Measurements from ENCODE around the gene SP100.
A peak's percentile ranks its signal among the peaks of the same experiment; 100 is the strongest.

Gene SP100

DNA sequence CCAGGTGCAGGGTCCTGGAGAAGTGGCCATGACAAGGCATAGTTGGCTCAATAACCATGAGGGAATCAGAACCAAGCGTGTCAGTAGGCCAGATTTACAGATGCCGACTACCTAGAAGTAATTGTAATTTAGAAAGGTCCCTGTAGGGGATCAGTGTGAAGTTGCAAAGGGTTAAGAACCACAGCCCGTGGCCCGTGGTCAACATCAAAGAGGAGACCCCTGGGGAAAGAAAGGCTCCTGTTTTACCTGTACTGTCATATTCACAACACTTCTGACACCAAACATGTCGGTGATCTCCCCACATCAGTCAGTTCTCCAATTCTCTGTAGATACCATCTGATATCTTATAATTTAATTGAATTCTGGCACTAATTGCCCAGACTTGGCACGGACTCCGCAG lies 31.0 kb downstream of the SP100 start:
- no peak for DNase-seq (ENCODE audit: extremely low read depth, insufficient read length)
- no peak overlapping the region for H3K4me3 ChIP-seq (replicated peaks; ENCODE audit: low read depth, low read length)
- H3K36me3 ChIP-seq (ENCODE audit: control insufficient read depth, insufficient read depth, low read length): peaks cover 25% of the 10 kb centered on the region
- TF ChIP-seq, protein P1, sequence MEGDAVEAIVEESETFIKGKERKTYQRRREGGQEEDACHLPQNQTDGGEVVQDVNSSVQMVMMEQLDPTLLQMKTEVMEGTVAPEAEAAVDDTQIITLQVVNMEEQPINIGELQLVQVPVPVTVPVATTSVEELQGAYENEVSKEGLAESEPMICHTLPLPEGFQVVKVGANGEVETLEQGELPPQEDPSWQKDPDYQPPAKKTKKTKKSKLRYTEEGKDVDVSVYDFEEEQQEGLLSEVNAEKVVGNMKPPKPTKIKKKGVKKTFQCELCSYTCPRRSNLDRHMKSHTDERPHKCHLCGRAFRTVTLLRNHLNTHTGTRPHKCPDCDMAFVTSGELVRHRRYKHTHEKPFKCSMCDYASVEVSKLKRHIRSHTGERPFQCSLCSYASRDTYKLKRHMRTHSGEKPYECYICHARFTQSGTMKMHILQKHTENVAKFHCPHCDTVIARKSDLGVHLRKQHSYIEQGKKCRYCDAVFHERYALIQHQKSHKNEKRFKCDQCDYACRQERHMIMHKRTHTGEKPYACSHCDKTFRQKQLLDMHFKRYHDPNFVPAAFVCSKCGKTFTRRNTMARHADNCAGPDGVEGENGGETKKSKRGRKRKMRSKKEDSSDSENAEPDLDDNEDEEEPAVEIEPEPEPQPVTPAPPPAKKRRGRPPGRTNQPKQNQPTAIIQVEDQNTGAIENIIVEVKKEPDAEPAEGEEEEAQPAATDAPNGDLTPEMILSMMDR (IDR thresholded peaks at IDR 0.05; ENCODE audit: insufficient read depth, low read length, poor library complexity, severe bottlenecking): no peak
- H3K27me3 ChIP-seq (replicated peaks; ENCODE audit: control insufficient read depth, insufficient read depth, low read length): no peaks in the 10 kb centered on the region

DNA sequence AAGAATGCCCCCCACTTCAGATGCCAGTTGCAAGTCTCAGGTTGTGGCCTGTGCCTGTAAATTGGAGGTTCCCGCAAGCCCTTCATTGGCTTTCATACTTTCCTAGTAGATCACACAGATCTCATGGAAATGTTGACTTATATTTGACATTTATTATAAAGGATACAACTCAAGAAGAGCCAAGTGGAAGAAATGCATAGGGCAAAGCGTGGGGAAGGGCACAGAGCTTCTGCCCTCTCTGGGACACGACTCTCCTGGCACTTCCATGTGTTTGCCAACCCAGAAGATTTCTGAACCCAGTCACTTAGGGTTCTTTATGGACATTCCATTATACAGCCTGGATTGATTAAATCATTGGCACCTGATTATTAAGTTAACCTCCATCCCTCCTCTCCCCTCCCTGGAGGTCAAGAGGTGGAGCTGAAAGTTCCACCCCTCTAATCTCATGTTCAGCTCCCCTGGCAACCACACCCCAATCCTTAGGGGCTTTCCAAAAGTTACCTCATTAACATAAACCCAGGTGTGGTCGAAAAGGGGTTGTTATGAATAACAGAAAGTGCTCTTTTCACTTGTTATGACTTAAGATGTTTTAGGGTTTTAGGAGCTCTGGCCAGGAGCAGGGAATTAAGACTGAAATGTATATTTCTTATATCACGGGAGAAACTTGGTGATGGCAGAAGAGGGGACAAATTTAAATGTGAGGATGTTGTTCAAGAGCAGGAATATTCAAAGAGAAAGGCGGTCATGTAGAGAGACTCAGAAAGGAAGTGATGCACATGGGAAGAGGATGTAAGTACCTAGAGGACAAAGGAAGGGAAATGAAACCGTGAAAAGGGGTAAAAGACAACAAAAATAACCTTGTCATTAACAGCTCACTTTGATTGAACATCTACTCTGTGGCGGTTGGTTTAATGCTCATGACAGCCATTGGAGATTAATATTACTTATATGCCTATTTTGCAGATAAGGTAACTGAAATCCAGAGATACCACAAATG lies 31.8 kb downstream of the SP100 start:
- peak; percentile 75 for DNase-seq (ENCODE audit: extremely low read depth, insufficient read length)
- Histone ChIP-seq H3K36me3 (ENCODE audit: control insufficient read depth, insufficient read depth, low read length) (peaks cover 25% of the 10 kb centered on the region), H3K27me3 (replicated peaks; ENCODE audit: control insufficient read depth, insufficient read depth, low read length) (no peaks in the 10 kb centered on the region), H3K4me3 (replicated peaks; ENCODE audit: low read depth, low read length) (no peak overlapping the region; the same call in 1 of the 2 replicates)
- TF ChIP-seq, protein P1 (IDR thresholded peaks at IDR 0.05; ENCODE audit: insufficient read depth, low read length, poor library complexity, severe bottlenecking): no peak

DNA sequence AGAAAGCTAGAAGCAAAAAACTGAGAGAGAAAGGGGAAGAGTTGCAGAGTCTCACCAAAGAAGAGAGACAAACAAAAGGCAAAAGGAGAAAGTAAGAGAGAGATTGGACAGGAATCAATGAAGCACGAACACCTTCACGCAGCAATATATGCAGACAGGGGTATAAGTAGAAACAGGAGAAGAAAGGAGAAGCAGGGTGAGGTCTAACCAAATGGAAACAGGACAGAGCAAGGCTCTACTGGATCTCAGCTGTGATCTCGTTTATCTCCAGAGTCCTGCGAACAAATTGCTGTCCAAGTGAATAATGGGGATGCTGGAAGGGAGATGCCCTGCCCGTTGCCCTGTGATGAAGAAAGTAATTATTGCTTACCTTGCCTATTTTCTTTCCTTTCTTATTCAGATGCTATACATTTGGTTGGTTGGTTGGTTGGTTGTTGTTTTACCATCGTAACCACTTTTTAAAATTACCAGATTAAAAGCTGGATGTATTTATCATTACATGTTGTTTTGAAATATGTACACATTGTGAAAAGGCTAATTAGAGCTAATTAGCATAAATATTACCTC lies 34.0 kb downstream of the SP100 start:
- no peak for DNase-seq (ENCODE audit: extremely low read depth, insufficient read length)
- H3K36me3 ChIP-seq (ENCODE audit: control insufficient read depth, insufficient read depth, low read length): peaks cover 24% of the 10 kb centered on the region
- H3K4me3 ChIP-seq (replicated peaks; ENCODE audit: low read depth, low read length): no peak overlapping the region
- TF ChIP-seq, protein P1 (IDR thresholded peaks at IDR 0.05; ENCODE audit: insufficient read depth, low read length, poor library complexity, severe bottlenecking): no peak
- no peaks in the 10 kb centered on the region for H3K27me3 ChIP-seq (replicated peaks; ENCODE audit: control insufficient read depth, insufficient read depth, low read length)

DNA sequence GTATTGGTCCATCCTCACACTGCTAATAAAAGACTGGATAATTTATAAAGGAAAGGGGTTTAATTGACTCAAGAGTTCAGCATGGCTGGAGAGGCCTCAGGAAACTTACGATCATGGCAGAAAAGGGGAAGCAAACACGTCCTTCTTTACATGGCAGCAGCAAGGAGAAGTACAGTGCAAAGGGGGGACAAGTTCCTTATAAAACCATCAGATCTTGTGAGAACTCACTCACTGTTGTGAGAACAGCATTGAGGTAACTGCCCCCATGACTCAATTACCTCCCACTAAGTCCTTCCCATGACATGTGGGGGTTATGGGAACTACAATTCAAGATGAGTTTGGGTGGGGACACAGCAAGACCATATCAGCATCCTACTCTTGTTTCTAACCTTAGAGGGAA lies 37.0 kb downstream of the SP100 start:
- no peak for DNase-seq (ENCODE audit: extremely low read depth, insufficient read length)
- Histone ChIP-seq H3K4me3 (replicated peaks; ENCODE audit: low read depth, low read length) (no peak overlapping the region), H3K36me3 (ENCODE audit: control insufficient read depth, insufficient read depth, low read length) (peaks cover 27% of the 10 kb centered on the region), H3K27me3 (replicated peaks; ENCODE audit: control insufficient read depth, insufficient read depth, low read length) (no peaks in the 10 kb centered on the region)
- TF ChIP-seq, protein P1 (IDR thresholded peaks at IDR 0.05; ENCODE audit: insufficient read depth, low read length, poor library complexity, severe bottlenecking): no peak

DNA sequence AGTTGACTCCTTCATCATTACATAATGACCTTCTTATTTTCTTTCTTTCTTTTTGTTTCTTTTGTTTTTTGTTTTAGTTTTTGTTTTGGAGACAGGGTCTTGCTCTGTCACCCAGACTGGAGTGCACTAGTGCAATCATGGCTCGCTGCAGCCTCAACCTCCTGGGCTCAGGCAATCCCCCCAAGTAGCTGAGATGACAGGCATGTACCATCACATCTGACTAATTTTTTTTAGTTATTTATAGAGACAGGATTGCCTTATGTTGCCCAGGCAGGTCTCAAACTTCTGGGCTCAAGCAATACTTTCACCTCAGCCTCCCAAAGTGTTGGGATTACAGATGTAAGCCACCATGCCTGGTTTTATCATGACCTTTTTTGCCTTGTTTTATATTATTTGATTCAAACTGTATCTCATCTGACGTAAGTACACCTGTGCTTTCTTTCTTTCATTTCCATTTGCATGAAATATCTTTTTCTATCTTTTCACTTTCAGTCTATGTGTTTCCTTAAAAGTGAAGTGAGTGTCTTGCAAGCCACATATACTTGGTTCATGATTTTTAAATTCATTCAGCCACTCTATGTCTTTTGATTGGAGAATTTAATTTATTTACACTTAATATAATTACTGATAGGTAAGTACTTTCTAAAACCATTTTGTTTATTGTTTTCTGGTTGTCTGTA lies 39.1 kb downstream of the SP100 start:
- peak; percentile 50 for DNase-seq (ENCODE audit: extremely low read depth, insufficient read length)
- TF ChIP-seq, protein P1 (IDR thresholded peaks at IDR 0.05; ENCODE audit: insufficient read depth, low read length, poor library complexity, severe bottlenecking): no peak
- H3K36me3 ChIP-seq (ENCODE audit: control insufficient read depth, insufficient read depth, low read length): peaks cover 25% of the 10 kb centered on the region
- no peak overlapping the region for H3K4me3 ChIP-seq (replicated peaks; ENCODE audit: low read depth, low read length)
- H3K27me3 ChIP-seq (replicated peaks; ENCODE audit: control insufficient read depth, insufficient read depth, low read length): no peaks in the 10 kb centered on the region

Data from GM06990 (cell line).